Spleen (tissue), 7 donors: ENCODE measurements around the gene GPER1.

ENCODE experiments used
- POLR2A ChIP-seq, 3 donors: fragments of 450-650 bp; IDR thresholded peaks; one replicate each; pipeline ENCODE4 v1.5.1; 2017; ENCODE audit warnings: antibody characterized with exemption in 3 of 3, mild to moderate bottlenecking in 1 of 3
- TF ChIP-seq, protein P1 (sequence below), 11 experiments: fragments of 200-600 bp in 7 of 11; fragments of 450-650 bp in 4 of 11; sonication (generic) in 4 of 11; IDR thresholded peaks in 8 of 11; conservative IDR thresholded peaks in 3 of 11; 1 replicate in 7 of 11; 2 replicates in 4 of 11; pipeline versions ENCODE4 v1.4.0 to v1.8.0; 2016 to 2021; ENCODE audit warnings: antibody characterized with exemption in 11 of 11, inconsistent platforms in 4 of 11, mild to moderate bottlenecking in 1 of 11
- donor health status: DM: no; HTN: no; CAD: no; lungs with moderate emphysema.
- donor health status: DM: no; HTN: no; CAD: no.
- donor health status: DM: no; HTN: no; CAD: no.

- TF ChIP-seq, protein P1, sequence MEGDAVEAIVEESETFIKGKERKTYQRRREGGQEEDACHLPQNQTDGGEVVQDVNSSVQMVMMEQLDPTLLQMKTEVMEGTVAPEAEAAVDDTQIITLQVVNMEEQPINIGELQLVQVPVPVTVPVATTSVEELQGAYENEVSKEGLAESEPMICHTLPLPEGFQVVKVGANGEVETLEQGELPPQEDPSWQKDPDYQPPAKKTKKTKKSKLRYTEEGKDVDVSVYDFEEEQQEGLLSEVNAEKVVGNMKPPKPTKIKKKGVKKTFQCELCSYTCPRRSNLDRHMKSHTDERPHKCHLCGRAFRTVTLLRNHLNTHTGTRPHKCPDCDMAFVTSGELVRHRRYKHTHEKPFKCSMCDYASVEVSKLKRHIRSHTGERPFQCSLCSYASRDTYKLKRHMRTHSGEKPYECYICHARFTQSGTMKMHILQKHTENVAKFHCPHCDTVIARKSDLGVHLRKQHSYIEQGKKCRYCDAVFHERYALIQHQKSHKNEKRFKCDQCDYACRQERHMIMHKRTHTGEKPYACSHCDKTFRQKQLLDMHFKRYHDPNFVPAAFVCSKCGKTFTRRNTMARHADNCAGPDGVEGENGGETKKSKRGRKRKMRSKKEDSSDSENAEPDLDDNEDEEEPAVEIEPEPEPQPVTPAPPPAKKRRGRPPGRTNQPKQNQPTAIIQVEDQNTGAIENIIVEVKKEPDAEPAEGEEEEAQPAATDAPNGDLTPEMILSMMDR (IDR thresholded peaks at IDR 0.05 in 8 of 11, conservative IDR thresholded peaks at IDR 0.05 in 3 of 11) = no peak
- TF ChIP-seq POLR2A (IDR thresholded peaks at IDR 0.05) = no peak
These were observed 29.6 kb upstream of the GPER1 start for GRCh38 chr7:1058311-1058710.
